ENCODE results near the gene PACRG.

PACRG gene

GRCh38 chr6:163162007-163162873 lies 434.5 kb downstream of the PACRG start:
- Histone ChIP-seq H2AFZ (ENCODE audit: low read depth, low read length, severe bottlenecking) (no peak overlapping the region), H3K79me2 (ENCODE audit: insufficient read depth, low read length) (no peaks in the 10 kb centered on the region), H3K9ac (ENCODE audit: low read length) (no peak overlapping the region), H4K20me1 (ENCODE audit: low read depth, low read length) (no peaks in the 10 kb centered on the region), H3K4me2 (ENCODE audit: low read depth, low read length, poor library complexity, severe bottlenecking) (no peak overlapping the region), H3K27me3 (ENCODE audit: low read length) (no peaks in the 10 kb centered on the region), H3K9me2 (replicated peaks; ENCODE audit: insufficient read depth, low read length) (no peaks in the 10 kb centered on the region), H3K9me3 (ENCODE audit: insufficient read depth, low read length) (no peaks in the 10 kb centered on the region), H3F3A (ENCODE audit: insufficient read depth) (no peaks in the 10 kb centered on the region), H3K4me3 (ENCODE audit: insufficient read depth, low read length, poor library complexity, severe bottlenecking) (no peak overlapping the region), H3K36me3 (ENCODE audit: low read length) (no peaks in the 10 kb centered on the region), H3K27ac (ENCODE audit: low read depth, low read length) (no peak overlapping the region)
- no peak for TF ChIP-seq EZH2phosphoT487 (conservative IDR thresholded peaks at IDR 0.05; ENCODE audit: low read length)
- no peak for TF ChIP-seq CTCF (IDR thresholded peaks at IDR 0.05; ENCODE audit: insufficient read depth, low read length, poor library complexity, severe bottlenecking)

GRCh38 chr6:163162874-163163213 lies 435.1 kb downstream of the PACRG start:
- Histone ChIP-seq H3K9me3 (ENCODE audit: insufficient read depth, low read length) (no peaks in the 10 kb centered on the region), H3K36me3 (ENCODE audit: low read length) (no peaks in the 10 kb centered on the region), H3K4me3 (ENCODE audit: insufficient read depth, low read length, poor library complexity, severe bottlenecking) (no peak overlapping the region), H4K20me1 (ENCODE audit: low read depth, low read length) (no peaks in the 10 kb centered on the region), H3F3A (ENCODE audit: insufficient read depth) (no peaks in the 10 kb centered on the region), H3K4me2 (ENCODE audit: low read depth, low read length, poor library complexity, severe bottlenecking) (no peak overlapping the region), H3K27ac (ENCODE audit: low read depth, low read length) (no peak overlapping the region), H3K27me3 (ENCODE audit: low read length) (no peaks in the 10 kb centered on the region), H3K9ac (ENCODE audit: low read length) (no peak overlapping the region), H3K79me2 (ENCODE audit: insufficient read depth, low read length) (no peaks in the 10 kb centered on the region), H2AFZ (ENCODE audit: low read depth, low read length, severe bottlenecking) (no peak overlapping the region), H3K9me2 (replicated peaks; ENCODE audit: insufficient read depth, low read length) (no peaks in the 10 kb centered on the region)
- TF ChIP-seq CTCF (IDR thresholded peaks at IDR 0.05; ENCODE audit: insufficient read depth, low read length, poor library complexity, severe bottlenecking) (no peak), EZH2phosphoT487 (conservative IDR thresholded peaks at IDR 0.05; ENCODE audit: low read length) (no peak)

GRCh38 chr6:163164175-163164900 lies 436.6 kb downstream of the PACRG start:
- no peaks in the 10 kb centered on the region for H3F3A ChIP-seq (ENCODE audit: insufficient read depth)
- H3K27me3 ChIP-seq (ENCODE audit: low read length): no peaks in the 10 kb centered on the region
- no peaks in the 10 kb centered on the region for H3K36me3 ChIP-seq (ENCODE audit: low read length)
- no peaks in the 10 kb centered on the region for H3K79me2 ChIP-seq (ENCODE audit: insufficient read depth, low read length)
- H3K9me3 ChIP-seq (ENCODE audit: insufficient read depth, low read length): no peaks in the 10 kb centered on the region
- no peak overlapping the region for H3K27ac ChIP-seq (ENCODE audit: low read depth, low read length)
- no peak overlapping the region for H3K4me3 ChIP-seq (ENCODE audit: insufficient read depth, low read length, poor library complexity, severe bottlenecking)
- no peak overlapping the region for H2AFZ ChIP-seq (ENCODE audit: low read depth, low read length, severe bottlenecking)
- no peak overlapping the region for H3K4me2 ChIP-seq (ENCODE audit: low read depth, low read length, poor library complexity, severe bottlenecking)
- TF ChIP-seq EZH2phosphoT487 (conservative IDR thresholded peaks at IDR 0.05; ENCODE audit: low read length) (no peak), CTCF (IDR thresholded peaks at IDR 0.05; ENCODE audit: insufficient read depth, low read length, poor library complexity, severe bottlenecking) (no peak)
- H3K9ac ChIP-seq (ENCODE audit: low read length): no peak overlapping the region
- H3K9me2 ChIP-seq (replicated peaks; ENCODE audit: insufficient read depth, low read length): no peaks in the 10 kb centered on the region
- no peaks in the 10 kb centered on the region for H4K20me1 ChIP-seq (ENCODE audit: low read depth, low read length)
